Astrocyte (in vitro differentiated cells and primary cell): Measurements from ENCODE around the gene UBE2L3.

Source experiments
- CTCF ChIP-seq: IDR thresholded peaks from 2 replicates; pipeline ENCODE4 v1.5.1; 2011; ENCODE audit warnings: low read depth, mild to moderate bottlenecking, inconsistent platforms, low read length, moderate library complexity; ENCODE audit not compliant: insufficient read depth
- EZH2 ChIP-seq: IDR thresholded peaks from 2 replicates; pipeline ENCODE4 v1.6.1; 2012; ENCODE audit warnings: mild to moderate bottlenecking, low read length, inconsistent platforms; ENCODE audit not compliant: insufficient read depth

- TF ChIP-seq CTCF: no peak
- no peak for TF ChIP-seq EZH2
Measured at GRCh38 chr22:21666786-21667185, 99.3 kb downstream of the UBE2L3 start.
